Adrenal gland (tissue), 12 donors: Measurements from ENCODE around the gene PLXNA1. TPM values are rescaled to one million over a fixed set of nuclear protein-coding genes. Genes with fewer than 3 reads are reported as not detected.

Experiments
- DNase-seq, 7 donors: peaks; one replicate each; pipeline ENCODE4 v3.0.0-alpha.2; 2019 to 2020
- H3K27ac ChIP-seq, 5 donors: fragments of 200-600 bp; sonication (generic) in 4 of 5; 1 replicate in 3 of 5; 2 replicates in 2 of 5; pipeline versions ENCODE4 v1.5.1 to v1.8.0; 2016 to 2020; ENCODE audit warnings: mild to moderate bottlenecking in 1 of 5
- H3K27me3 ChIP-seq: fragments of 200-600 bp; 2 replicates; pipeline ENCODE4 v1.8.0; 2021
- H3K36me3 ChIP-seq, 2 donors: fragments of 200-600 bp; replicated peaks in 1 of 2; 1 replicate in 1 of 2; 2 replicates in 1 of 2; pipeline versions ENCODE4 v1.5.1 to v1.8.0; 2018 to 2022
- H3K4me1 ChIP-seq, 2 donors: fragments of 200-600 bp; replicated peaks in 1 of 2; 1 replicate in 1 of 2; 2 replicates in 1 of 2; pipeline versions ENCODE4 v1.5.1 to v1.8.0; 2018 to 2021
- H3K4me3 ChIP-seq, 4 donors: fragments of 200-600 bp; sonication (generic) in 3 of 4; one replicate each; pipeline ENCODE4 v1.5.1; 2016 to 2018
- H3K9me3 ChIP-seq, 3 donors: fragments of 200-600 bp; sonication (generic) in 1 of 3; replicated peaks in 1 of 3; 1 replicate in 2 of 3; 2 replicates in 1 of 3; pipeline versions ENCODE4 v1.5.1 to v1.8.0; 2016 to 2021
- POLR2A ChIP-seq, 2 donors: fragments of 450-650 bp; IDR thresholded peaks; one replicate each; pipeline ENCODE4 v1.6.1; 2017; ENCODE audit warnings: antibody characterized with exemption in 2 of 2, mild to moderate bottlenecking in 2 of 2, moderate library complexity in 1 of 2
- WGBS, 4 donors: extraction: QIAGEN DNeasy Blood & Tissue Kit in 2 of 4; methylation state at CpG; one replicate each; pipeline versions ENCODE4 v1.1.5 to v1.1.7; 2013 to 2017; 5-methylcytosine and 5-hydroxymethylcytosine counted together
- intact Hi-C, 2 donors: fragments of 100-400 bp; cut with DNase I; formaldehyde crosslinking; loops; one replicate each; pipeline versions ENCODE4 v1.14.1 to v1.15.0; 2022 to 2023
- polyA plus RNA-seq, 3 donors: library from polyadenylated mRNA; stranded (reverse); fragments of 200-250 nt in 2 of 3; fragments of 350-450 nt in 1 of 3; fragmentation: Illumina TruSeq in 1 of 3; extraction: RNeasy Lipid Tissue Mini Kit (QIAGEN cat#74804) in 1 of 3; gene quantifications; one replicate each; pipeline ENCODE4 v1.2.3, GENCODE V29; 2013 to 2014
- total RNA-seq, 9 donors: library from RNA; depleted of rRNA in 4 of 9; stranded (reverse); fragments of >200 nt in 4 of 9; fragments of 120-200 nt in 1 of 9; fragmentation: NEBNext Ultra II Directional in 1 of 9; extraction: Animal tissue kit (Norgen Biotek cat#: 25700) in 1 of 9; gene quantifications; one replicate each; pipeline versions ENCODE4 v1.1.0 to v1.2.4, GENCODE V29; 2013 to 2023
- TF ChIP-seq, protein P1 (sequence below), 6 experiments: fragments of 450-650 bp in 4 of 6; fragments of 200-600 bp in 2 of 6; sonication (generic) in 1 of 6; IDR thresholded peaks; 1 replicate in 5 of 6; 2 replicates in 1 of 6; pipeline versions ENCODE4 v1.5.1 to v1.8.0; 2016 to 2021; ENCODE audit warnings: antibody characterized with exemption in 6 of 6, mild to moderate bottlenecking in 2 of 6, moderate library complexity in 1 of 6
- donor health status: healthy with polysubstance abuse.
- donor health status: Bipolar disorder and iron deficiency.
- donor health status: DM: yes; HTN: yes; CAD: no.
- donor health status: DM: no; HTN: no; CAD: no.
- donor health status: DM: no; HTN: no; CAD: no.
- donor health status: DM: yes; HTN: yes; CAD: no.

The PLXNA1 gene
- total and polyA plus RNA-seq, 12 donors, result 9.5 to 29.9 (median 20.2) TPM

DNA sequence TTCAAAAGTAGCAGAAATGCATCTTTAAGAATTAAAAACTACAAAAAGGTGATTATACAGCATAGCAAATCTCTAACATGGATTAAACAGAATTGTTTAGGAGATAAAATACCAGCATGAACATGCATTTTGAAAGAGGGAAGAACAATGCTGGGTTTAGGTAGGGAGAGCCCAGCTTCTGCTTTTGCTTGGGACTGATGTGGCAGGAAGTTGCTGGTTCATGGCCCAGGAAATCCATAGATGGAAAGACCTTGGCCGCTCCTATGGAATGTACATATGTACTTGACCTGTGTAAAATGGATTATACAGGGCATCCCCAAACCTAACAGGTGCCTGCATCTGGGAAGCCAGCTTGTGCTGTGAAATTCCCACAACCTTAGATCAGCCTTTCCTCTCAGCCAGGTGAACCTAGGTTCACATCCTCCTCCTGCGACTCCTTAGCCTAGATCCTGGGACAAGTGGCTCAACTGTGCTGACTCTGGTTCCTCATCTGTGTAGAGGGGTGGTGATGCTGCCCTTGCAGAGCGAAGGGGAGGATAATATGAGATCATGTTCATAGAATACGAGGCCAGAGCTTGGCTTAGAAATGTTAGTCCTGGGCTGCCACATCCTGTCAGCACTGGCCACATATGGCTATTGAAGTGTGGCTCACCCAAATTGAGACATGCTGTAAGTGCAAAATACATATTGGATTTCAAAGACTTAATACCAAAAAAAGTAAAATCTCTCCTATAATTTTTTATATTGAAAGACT lies 47.0 kb upstream of the PLXNA1 start:
- Histone ChIP-seq H3K4me3 (no peak overlapping the region), H3K27ac (no peak overlapping the region), H3K4me1 (peaks cover 0 to 9% of the 10 kb centered on the region in 2 donors), H3K9me3 (no peaks in the 10 kb centered on the region), H3K27me3 (no peaks in the 10 kb centered on the region), H3K36me3 (no peaks in the 10 kb centered on the region)
- TF ChIP-seq POLR2A (IDR thresholded peaks at IDR 0.05), result no peak
- TF ChIP-seq, protein P1, sequence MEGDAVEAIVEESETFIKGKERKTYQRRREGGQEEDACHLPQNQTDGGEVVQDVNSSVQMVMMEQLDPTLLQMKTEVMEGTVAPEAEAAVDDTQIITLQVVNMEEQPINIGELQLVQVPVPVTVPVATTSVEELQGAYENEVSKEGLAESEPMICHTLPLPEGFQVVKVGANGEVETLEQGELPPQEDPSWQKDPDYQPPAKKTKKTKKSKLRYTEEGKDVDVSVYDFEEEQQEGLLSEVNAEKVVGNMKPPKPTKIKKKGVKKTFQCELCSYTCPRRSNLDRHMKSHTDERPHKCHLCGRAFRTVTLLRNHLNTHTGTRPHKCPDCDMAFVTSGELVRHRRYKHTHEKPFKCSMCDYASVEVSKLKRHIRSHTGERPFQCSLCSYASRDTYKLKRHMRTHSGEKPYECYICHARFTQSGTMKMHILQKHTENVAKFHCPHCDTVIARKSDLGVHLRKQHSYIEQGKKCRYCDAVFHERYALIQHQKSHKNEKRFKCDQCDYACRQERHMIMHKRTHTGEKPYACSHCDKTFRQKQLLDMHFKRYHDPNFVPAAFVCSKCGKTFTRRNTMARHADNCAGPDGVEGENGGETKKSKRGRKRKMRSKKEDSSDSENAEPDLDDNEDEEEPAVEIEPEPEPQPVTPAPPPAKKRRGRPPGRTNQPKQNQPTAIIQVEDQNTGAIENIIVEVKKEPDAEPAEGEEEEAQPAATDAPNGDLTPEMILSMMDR (IDR thresholded peaks at IDR 0.05), result no peak
- no peak for DNase-seq
- WGBS, 4 donors, result 80 to 93% (median 93%) methylated on average over 4 of the region's 4 CpGs
- intact Hi-C loops, result no loop called here

DNA sequence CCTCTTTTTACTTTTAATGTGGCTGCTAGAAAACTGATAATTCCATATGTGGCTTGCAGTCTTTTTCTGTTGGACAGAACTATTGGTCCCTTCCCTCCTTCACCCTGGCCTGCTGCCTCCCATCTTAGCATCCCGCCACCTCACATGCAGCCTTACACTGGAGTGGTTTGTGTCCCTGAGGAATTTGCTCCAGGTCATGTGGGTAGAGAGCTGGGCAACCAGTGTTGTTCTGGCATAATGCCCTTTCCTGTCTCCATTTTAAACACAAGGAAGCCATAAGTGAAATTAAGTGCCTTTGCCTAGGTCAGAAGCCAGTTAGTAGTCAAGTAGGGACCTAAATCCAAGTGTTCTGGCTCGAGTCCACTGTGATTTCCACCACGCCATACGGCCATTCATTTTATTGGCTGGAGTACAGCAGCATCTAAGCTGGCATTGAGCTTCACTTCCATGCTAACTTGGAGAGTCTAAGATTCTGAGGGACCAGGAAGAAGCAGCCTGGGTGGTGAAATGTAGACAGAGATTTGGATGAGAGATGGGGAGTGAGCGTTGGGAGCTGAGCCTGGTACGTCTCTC lies 46.0 kb upstream of the PLXNA1 start:
- Histone ChIP-seq H3K4me1 (peaks cover 0 to 9% of the 10 kb centered on the region in 2 donors), H3K36me3 (no peaks in the 10 kb centered on the region), H3K27ac (no peak overlapping the region), H3K9me3 (no peaks in the 10 kb centered on the region), H3K4me3 (no peak overlapping the region), H3K27me3 (no peaks in the 10 kb centered on the region)
- 88 to 94% (median 93%) methylated on average over 6 of the region's 6 CpGs for whole genome bisulfite sequencing, 4 donors
- no peak for DNase-seq
- TF ChIP-seq POLR2A (IDR thresholded peaks at IDR 0.05), result no peak
- TF ChIP-seq, protein P1 (IDR thresholded peaks at IDR 0.05), result no peak
- intact Hi-C loops, result no loop called here

DNA sequence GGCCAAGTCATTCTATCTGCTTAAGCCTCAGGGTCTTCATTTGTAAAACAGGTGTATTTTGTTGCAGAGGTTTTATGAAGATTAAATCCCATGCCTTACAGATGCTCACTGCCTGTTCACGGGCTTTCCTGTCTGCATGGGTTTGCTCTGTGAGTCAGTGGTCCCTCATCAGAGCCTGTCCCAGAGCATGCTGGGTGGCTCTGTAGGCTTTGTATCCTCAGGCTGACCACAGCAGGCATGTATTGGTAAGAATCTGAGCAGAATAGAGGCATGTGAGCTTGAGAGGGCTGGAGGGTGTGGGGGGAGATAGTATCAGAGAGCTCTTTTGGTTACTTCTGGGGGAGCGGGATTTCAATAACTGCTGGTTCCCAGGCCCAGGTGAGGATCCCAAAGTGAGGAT lies 45.4 kb upstream of the PLXNA1 start:
- DNase-seq, result no peak
- H3K27ac ChIP-seq, result no peak overlapping the region
- H3K9me3 ChIP-seq, result no peaks in the 10 kb centered on the region
- no peaks in the 10 kb centered on the region for H3K36me3 ChIP-seq
- H3K4me3 ChIP-seq, result no peak overlapping the region
- no peaks in the 10 kb centered on the region for H3K27me3 ChIP-seq
- peaks cover 0 to 9% of the 10 kb centered on the region in 2 donors for H3K4me1 ChIP-seq
- WGBS, 4 donors, result 94 to 100% (median 96%) methylated on average over 2 of the region's 2 CpGs
- no peak for TF ChIP-seq POLR2A (IDR thresholded peaks at IDR 0.05)
- TF ChIP-seq, protein P1 (IDR thresholded peaks at IDR 0.05), result no peak
- intact Hi-C loops, result no loop called here

DNA sequence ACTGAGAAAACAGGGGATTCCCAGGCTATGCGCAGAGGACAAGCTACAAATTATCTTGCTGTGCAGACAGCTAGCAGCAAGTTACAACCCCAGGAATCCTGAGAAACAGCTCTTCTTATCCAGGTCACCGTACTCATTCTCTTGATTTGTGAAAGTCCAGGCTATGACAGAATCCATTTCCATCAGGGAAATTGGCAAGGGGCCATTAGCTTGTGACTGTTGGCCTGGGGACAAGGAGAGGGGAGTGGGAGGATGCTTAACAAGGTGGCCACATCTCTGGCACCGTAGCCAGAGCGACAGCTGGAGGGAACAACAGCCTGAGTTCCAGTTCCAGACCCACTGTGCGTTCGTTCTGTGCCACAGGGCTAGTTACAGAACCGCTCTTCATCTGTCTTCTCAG lies 44.9 kb upstream of the PLXNA1 start:
- intact Hi-C loops, result no loop called here
- H3K27ac ChIP-seq, result no peak overlapping the region
- no peak for TF ChIP-seq POLR2A (IDR thresholded peaks at IDR 0.05)
- TF ChIP-seq, protein P1 (IDR thresholded peaks at IDR 0.05), result no peak
- DNase-seq, result no peak
- peaks cover 0 to 9% of the 10 kb centered on the region in 2 donors for H3K4me1 ChIP-seq
- 84 to 87% (median 86%) methylated on average over 7 of the region's 7 CpGs for WGBS, 4 donors
- H3K36me3 ChIP-seq, result no peaks in the 10 kb centered on the region
- H3K27me3 ChIP-seq, result no peaks in the 10 kb centered on the region
- no peaks in the 10 kb centered on the region for H3K9me3 ChIP-seq
- no peak overlapping the region for H3K4me3 ChIP-seq
